ENCODE results near the gene CCDC149. TPM values are rescaled to one million over a fixed set of nuclear protein-coding genes. Genes with fewer than 3 reads are reported as not detected.

Gene CCDC149
- total and polyA plus RNA-seq, 7 donors: 2.1 to 10.8 (median 7.8) TPM

DNA sequence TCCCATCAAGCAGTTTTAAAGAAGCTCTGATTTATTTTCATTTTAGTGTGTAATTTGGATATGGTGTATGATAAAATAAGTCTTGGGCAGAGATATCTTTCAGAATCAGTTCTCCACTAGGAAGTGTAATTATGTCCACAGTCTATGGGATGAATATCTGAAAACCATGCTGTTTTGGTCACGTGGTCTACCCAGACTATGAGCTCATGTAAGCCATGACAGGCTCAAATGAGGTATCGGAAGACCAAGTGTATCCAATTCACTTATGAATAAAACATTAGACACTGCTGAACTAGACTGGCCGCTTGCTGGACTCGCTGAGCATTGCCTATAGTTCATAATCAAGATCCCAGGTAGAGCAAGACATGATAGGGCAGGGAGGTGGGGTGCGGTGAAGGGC lies 66.9 kb downstream of the CCDC149 start:
- Histone ChIP-seq H3K4me3 (no peak overlapping the region), H3K9me3 (no peaks in the 10 kb centered on the region), H3K27ac (no peak overlapping the region), H3K27me3 (ENCODE audit: insufficient read depth in 3 of 3, low read length in 2 of 3) (no peaks in the 10 kb centered on the region), H3K4me1 (peaks cover 5% of the 10 kb centered on the region), H3K36me3 (ENCODE audit: insufficient read depth in 1 of 2, low read depth in 1 of 2) (no peaks in the 10 kb centered on the region)
- ATAC-seq: no peak
- no peak for DNase-seq
- intact Hi-C loops (cut with DNase I): no loop called here
- TF ChIP-seq, protein P1, sequence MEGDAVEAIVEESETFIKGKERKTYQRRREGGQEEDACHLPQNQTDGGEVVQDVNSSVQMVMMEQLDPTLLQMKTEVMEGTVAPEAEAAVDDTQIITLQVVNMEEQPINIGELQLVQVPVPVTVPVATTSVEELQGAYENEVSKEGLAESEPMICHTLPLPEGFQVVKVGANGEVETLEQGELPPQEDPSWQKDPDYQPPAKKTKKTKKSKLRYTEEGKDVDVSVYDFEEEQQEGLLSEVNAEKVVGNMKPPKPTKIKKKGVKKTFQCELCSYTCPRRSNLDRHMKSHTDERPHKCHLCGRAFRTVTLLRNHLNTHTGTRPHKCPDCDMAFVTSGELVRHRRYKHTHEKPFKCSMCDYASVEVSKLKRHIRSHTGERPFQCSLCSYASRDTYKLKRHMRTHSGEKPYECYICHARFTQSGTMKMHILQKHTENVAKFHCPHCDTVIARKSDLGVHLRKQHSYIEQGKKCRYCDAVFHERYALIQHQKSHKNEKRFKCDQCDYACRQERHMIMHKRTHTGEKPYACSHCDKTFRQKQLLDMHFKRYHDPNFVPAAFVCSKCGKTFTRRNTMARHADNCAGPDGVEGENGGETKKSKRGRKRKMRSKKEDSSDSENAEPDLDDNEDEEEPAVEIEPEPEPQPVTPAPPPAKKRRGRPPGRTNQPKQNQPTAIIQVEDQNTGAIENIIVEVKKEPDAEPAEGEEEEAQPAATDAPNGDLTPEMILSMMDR (IDR thresholded peaks at IDR 0.05): no peak
- WGBS, 3 donors: 90 to 98% (median 95%) methylated on average over 5 of the region's 5 CpGs

DNA sequence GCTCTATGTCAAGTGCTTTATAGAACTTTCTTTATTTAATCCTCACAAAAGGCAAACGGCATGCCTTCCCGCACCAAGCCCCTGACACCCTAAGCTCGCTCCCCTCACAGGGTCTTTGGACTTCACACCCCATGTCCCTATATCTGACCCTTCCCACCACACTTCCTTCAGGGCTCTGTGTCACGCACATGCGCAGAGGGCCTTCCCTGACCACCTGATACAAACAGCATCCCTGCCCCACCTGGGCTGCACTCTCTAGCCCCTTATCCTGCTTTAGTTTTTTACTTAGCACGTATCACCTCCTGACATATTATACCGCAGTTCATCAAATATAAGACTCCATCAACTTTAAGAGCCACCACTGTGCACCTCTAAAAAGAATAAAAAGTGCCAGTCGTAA lies 67.7 kb downstream of the CCDC149 start:
- H3K4me1 ChIP-seq: no peaks in the 10 kb centered on the region
- H3K36me3 ChIP-seq (ENCODE audit: insufficient read depth in 1 of 2, low read depth in 1 of 2): no peaks in the 10 kb centered on the region
- H3K9me3 ChIP-seq: no peaks in the 10 kb centered on the region
- intact Hi-C loops (cut with DNase I): no loop called here
- ATAC-seq: no peak
- H3K4me3 ChIP-seq: no peak overlapping the region
- H3K27ac ChIP-seq: no peak overlapping the region
- 96 to 97% (median 97%) methylated on average over 8 of the region's 8 CpGs for WGBS, 3 donors
- TF ChIP-seq, protein P1 (IDR thresholded peaks at IDR 0.05): no peak
- DNase-seq: no peak
- no peaks in the 10 kb centered on the region for H3K27me3 ChIP-seq (ENCODE audit: insufficient read depth in 3 of 3, low read length in 2 of 3)

GRCh38 chr4:24843096-24843495 lies 69.7 kb downstream of the CCDC149 start:
- WGBS, 3 donors: 62 to 68% (median 63%) methylated on average over 3 of the region's 3 CpGs
- intact Hi-C loops (cut with DNase I): no loop called here
- no peak for DNase-seq
- Histone ChIP-seq H3K9me3 (no peaks in the 10 kb centered on the region), H3K27ac (no peak overlapping the region), H3K4me3 (no peak overlapping the region), H3K27me3 (ENCODE audit: insufficient read depth in 3 of 3, low read length in 2 of 3) (no peaks in the 10 kb centered on the region), H3K4me1 (no peaks in the 10 kb centered on the region), H3K36me3 (ENCODE audit: insufficient read depth in 1 of 2, low read depth in 1 of 2) (peaks cover 0 to 3% of the 10 kb centered on the region in 2 donors)
- TF ChIP-seq, protein P1 (IDR thresholded peaks at IDR 0.05): no peak
- no peak for ATAC-seq

DNA sequence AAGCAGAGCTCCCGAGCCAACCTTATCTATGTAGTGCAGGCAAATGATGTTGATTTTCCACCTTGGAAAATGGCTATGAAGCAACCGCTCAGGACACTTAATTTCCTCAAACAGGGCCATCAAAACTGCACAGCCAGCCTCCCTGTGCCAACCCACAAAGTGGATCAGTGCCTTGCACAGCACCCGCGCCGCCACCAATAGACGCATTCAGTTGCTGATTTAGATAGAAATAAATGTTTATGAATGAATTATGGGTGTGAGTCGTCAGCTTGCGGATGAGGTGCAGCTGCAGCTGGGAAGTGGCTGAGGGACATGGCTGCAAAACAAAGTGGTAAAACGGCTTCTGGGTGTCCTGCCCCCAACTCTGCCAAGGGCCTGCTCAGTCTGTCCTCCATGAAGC lies 70.5 kb downstream of the CCDC149 start:
- ATAC-seq: no peak
- H3K36me3 ChIP-seq (ENCODE audit: insufficient read depth in 1 of 2, low read depth in 1 of 2): peaks cover 0 to 10% of the 10 kb centered on the region in 2 donors
- WGBS, 3 donors: 89 to 93% (median 93%) methylated on average over 9 of the region's 9 CpGs
- TF ChIP-seq, protein P1 (IDR thresholded peaks at IDR 0.05): no peak
- intact Hi-C loops (cut with DNase I): no loop called here
- H3K9me3 ChIP-seq: no peaks in the 10 kb centered on the region
- no peak overlapping the region for H3K4me3 ChIP-seq
- no peaks in the 10 kb centered on the region for H3K4me1 ChIP-seq
- H3K27me3 ChIP-seq (ENCODE audit: insufficient read depth in 3 of 3, low read length in 2 of 3): no peaks in the 10 kb centered on the region
- DNase-seq: no peak
- H3K27ac ChIP-seq: no peak overlapping the region

DNA sequence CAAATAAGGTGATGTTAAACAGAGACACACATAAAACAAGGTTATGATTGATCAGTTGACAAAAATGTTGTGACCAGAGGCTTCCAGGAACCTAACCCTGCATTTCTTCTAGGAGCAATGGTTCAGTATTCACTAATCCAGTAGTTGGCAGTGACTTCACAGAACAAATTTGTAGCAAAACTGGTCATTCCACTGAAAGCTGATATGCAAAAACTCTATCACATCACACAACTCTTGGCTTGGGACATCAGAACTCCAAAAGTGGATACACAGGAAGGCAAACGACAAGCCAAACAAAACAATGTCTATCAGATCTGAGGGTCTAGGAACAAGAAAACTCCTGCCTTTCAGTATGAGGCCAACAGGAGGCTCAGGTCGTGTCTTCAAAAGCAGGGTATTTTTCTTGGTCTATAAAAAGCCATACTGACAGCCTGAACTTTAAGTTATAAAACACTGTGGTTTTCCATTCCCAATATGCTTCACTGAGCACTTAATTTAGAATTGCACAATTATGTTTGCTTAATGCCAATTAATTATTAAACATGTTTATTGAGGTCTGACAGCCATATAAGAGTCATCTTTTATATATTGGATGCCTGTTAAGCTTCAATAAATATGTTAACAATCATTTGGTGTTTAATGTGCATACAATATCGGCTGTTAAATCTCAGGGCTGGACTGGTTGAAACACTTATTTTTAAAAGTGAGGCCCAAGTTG lies 71.9 kb downstream of the CCDC149 start:
- 79 to 92% (median 85%) methylated on average over 3 of the region's 3 CpGs for WGBS, 3 donors
- H3K36me3 ChIP-seq (ENCODE audit: insufficient read depth in 1 of 2, low read depth in 1 of 2): peaks cover 0 to 15% of the 10 kb centered on the region in 2 donors
- no peaks in the 10 kb centered on the region for H3K4me1 ChIP-seq
- no peak for ATAC-seq
- DNase-seq: no peak
- TF ChIP-seq, protein P1 (IDR thresholded peaks at IDR 0.05): no peak
- H3K27ac ChIP-seq: no peak overlapping the region
- H3K4me3 ChIP-seq: no peak overlapping the region
- intact Hi-C loops (cut with DNase I): no loop called here
- no peaks in the 10 kb centered on the region for H3K9me3 ChIP-seq
- no peaks in the 10 kb centered on the region for H3K27me3 ChIP-seq (ENCODE audit: insufficient read depth in 3 of 3, low read length in 2 of 3)

Data from psoas muscle (tissue), 8 donors.